GM15510 (cell line): Measurements from ENCODE around the gene FECH.

ENCODE experiments used
- POLR2A ChIP-seq: IDR thresholded peaks from 3 replicates; pipeline ENCODE4 v1.6.1; 2011; ENCODE audit warnings: borderline replicate concordance; ENCODE audit not compliant: insufficient read length; ENCODE audit errors: extremely low read depth

Gene FECH

GRCh38 chr18:57519668-57520424 is 66.7 kb downstream of the FECH start:
- TF ChIP-seq POLR2A, result no peak

GRCh38 chr18:57518533-57518932 is 68.0 kb downstream of the FECH start:
- TF ChIP-seq POLR2A, result no peak

GRCh38 chr18:57516056-57516455 is 70.4 kb downstream of the FECH start:
- no peak for TF ChIP-seq POLR2A

GRCh38 chr18:57505231-57505630 is 81.3 kb downstream of the FECH start:
- TF ChIP-seq POLR2A, result no peak

- no peak for TF ChIP-seq POLR2A
These were observed 83.9 kb downstream of the FECH start for GRCh38 chr18:57502624-57503023.

GRCh38 chr18:57498682-57499256 is 87.7 kb downstream of the FECH start:
- TF ChIP-seq POLR2A, result no peak
